Heart left ventricle (tissue), 16 donors: ENCODE data around the gene AFAP1L2. TPM values are rescaled to one million over a fixed set of nuclear protein-coding genes. Genes with fewer than 3 reads are reported as not detected.

Experiments used
- ATAC-seq, 4 donors: fragments of 200-7000 bp; cut with Tn5 transposase; one replicate each; pipeline ENCODE4 v1.9.1; 2020 to 2022; ENCODE audit warnings: moderate library complexity in 4 of 4, mild to moderate bottlenecking in 3 of 4, moderate number of reproducible peaks in 1 of 4
- DNase-seq, 5 donors: peaks; one replicate each; pipeline ENCODE4 v3.0.0-alpha.2; 2020
- H3K27ac ChIP-seq, 12 donors: fragments of 200-600 bp; sonication (generic) in 4 of 12; one replicate each; pipeline versions ENCODE4 v1.5.0 to v1.8.0; 2016 to 2022; ENCODE audit warnings: mild to moderate bottlenecking in 2 of 12
- H3K27me3 ChIP-seq, 9 donors: fragments of 200-600 bp; sonication (generic) in 2 of 9; one replicate each; pipeline versions ENCODE4 v1.5.1 to v1.8.0; 2016 to 2022; ENCODE audit warnings: mild to moderate bottlenecking in 3 of 9
- H3K36me3 ChIP-seq, 9 donors: fragments of 200-600 bp; sonication (generic) in 2 of 9; one replicate each; pipeline versions ENCODE4 v1.5.0 to v1.8.0; 2018 to 2022; ENCODE audit warnings: mild to moderate bottlenecking in 2 of 9
- H3K4me1 ChIP-seq, 12 donors: fragments of 200-600 bp; sonication (generic) in 4 of 12; one replicate each; pipeline versions ENCODE4 v1.5.0 to v1.8.0; 2016 to 2022; ENCODE audit warnings: mild to moderate bottlenecking in 3 of 12
- H3K4me3 ChIP-seq, 12 donors: fragments of 200-600 bp; sonication (generic) in 4 of 12; one replicate each; pipeline versions ENCODE4 v1.5.0 to v1.8.0; 2017 to 2022; ENCODE audit warnings: mild to moderate bottlenecking in 9 of 12, moderate library complexity in 4 of 12
- H3K9me3 ChIP-seq, 12 donors: fragments of 200-600 bp; sonication (generic) in 4 of 12; one replicate each; pipeline versions ENCODE4 v1.5.0 to v1.8.0; 2016 to 2022; ENCODE audit warnings: mild to moderate bottlenecking in 1 of 12
- CTCF ChIP-seq, 12 donors: fragments of 200-600 bp; sonication (generic) in 4 of 12; IDR thresholded peaks; one replicate each; pipeline versions ENCODE4 v1.5.0 to v1.8.0; 2018 to 2022; ENCODE audit warnings: antibody characterized with exemption in 12 of 12, mild to moderate bottlenecking in 5 of 12
- POLR2A ChIP-seq, 2 donors: fragments of 450-650 bp; IDR thresholded peaks; one replicate each; pipeline ENCODE4 v1.6.1; 2017; ENCODE audit warnings: antibody characterized with exemption in 2 of 2, mild to moderate bottlenecking in 2 of 2, moderate library complexity in 2 of 2
- WGBS, 4 donors: extraction: QIAGEN DNeasy Blood & Tissue Kit in 2 of 4; methylation state at CpG; one replicate each; pipeline versions ENCODE4 v1.1.5 to v1.1.7; 2013 to 2018; 5-methylcytosine and 5-hydroxymethylcytosine counted together
- intact Hi-C, 10 donors: fragments of 100-400 bp; cut with DNase I; formaldehyde crosslinking; loops; one replicate each; pipeline versions ENCODE4 v1.11.1 to v1.14.2; 2022
- polyA plus RNA-seq, 2 donors: library from polyadenylated mRNA; stranded (reverse); fragments of 200-250 nt; gene quantifications; one replicate each; pipeline ENCODE4 v1.2.3, GENCODE V29; 2013
- total RNA-seq, 9 donors: library from RNA; depleted of rRNA in 2 of 9; stranded (reverse); fragments of >200 nt in 2 of 9; fragmentation: NEBNext Ultra II Directional in 3 of 9; extraction: Animal tissue kit (Norgen Biotek cat#: 25700) in 3 of 9; gene quantifications; one replicate each; pipeline versions ENCODE4 v1.1.0 to v1.2.4, GENCODE V29; 2016 to 2023
- donor health status: ischemic (EF 13 %, LVEDD 7.1; RV severe dilation, severe dysfunction).
- donor health status: healthy with polysubstance abuse.
- donor health status: DM: no; HTN: yes; CAD: no.
- donor health status: DM: no; HTN: no; CAD: no.
- donor health status: ischemic (EF 25% LVEDD 6.9; RV normal size, moderate dysfunction).
- donor health status: ischemic (EF 25% LVEDD 5.7; RV mildly dilated, moderate dysfunction).
- donor health status: healthy.
- donor health status: DM: yes; HTN: yes; CAD: no.
- donor health status: ischemic (EF 35%, LVEDD 5.7; RV mildly dilated, moderate dysfunction).
- donor health status: nonischemic (EF 11% LVEDD 7.7; RV severe dilation, severe dysfunction).
- donor health status: DM: yes; HTN: yes; CAD: no.
- donor health status: PGD.
- donor health status: ischemic (EF 29% LVEDD 5.4; RV normal size, mild dysfunction).
- donor health status: nonischemic (EF 23%, LVEDD 6.1; RV moderate dilation, normal function).

AFAP1L2 gene
- total and polyA plus RNA-seq, 11 donors, result 2.8 to 8.2 (median 4.3) TPM

GRCh38 chr10:114389426-114389825 is 14.9 kb downstream of the AFAP1L2 start:
- no peak overlapping the region for H3K4me3 ChIP-seq
- TF ChIP-seq CTCF (IDR thresholded peaks at IDR 0.05) (no peak), POLR2A (IDR thresholded peaks at IDR 0.05) (no peak)
- H3K9me3 ChIP-seq, result no peaks in the 10 kb centered on the region
- DNase-seq (no peak), ATAC-seq (peak in 2 of 4 donors; percentile 42 to 49)
- H3K27me3 ChIP-seq, result no peaks in the 10 kb centered on the region
- H3K27ac ChIP-seq, result no peak overlapping the region
- peaks cover 0 to 36% (median 13%) of the 10 kb centered on the region in 12 donors for H3K4me1 ChIP-seq
- 76 to 84% (median 81%) methylated on average over 4 to 5 of the region's 5 CpGs for WGBS, 4 donors
- no peaks in the 10 kb centered on the region for H3K36me3 ChIP-seq
- intact Hi-C loops, result no loop called here

- TF ChIP-seq POLR2A (IDR thresholded peaks at IDR 0.05), result no peak
- TF ChIP-seq CTCF (IDR thresholded peaks at IDR 0.05), result no peak
- Histone ChIP-seq H3K4me1 (peaks cover 0 to 29% (median 10%) of the 10 kb centered on the region in 12 donors), H3K36me3 (no peaks in the 10 kb centered on the region), H3K27ac (no peak overlapping the region), H3K4me3 (no peak overlapping the region), H3K9me3 (no peaks in the 10 kb centered on the region), H3K27me3 (no peaks in the 10 kb centered on the region)
- ATAC-seq, result peak in 1 of 4 donors; percentile 39
- DNase-seq, result no peak
- intact Hi-C loops, result no loop called here
- 46 to 63% (median 54%) methylated on average over 3 of the region's 3 CpGs for WGBS, 4 donors
Observed at GRCh38 chr10:114388275-114388674, 16.0 kb downstream of the AFAP1L2 start.

GRCh38 chr10:114387784-114388183 is 16.5 kb downstream of the AFAP1L2 start:
- Histone ChIP-seq H3K4me3 (no peak overlapping the region), H3K9me3 (no peaks in the 10 kb centered on the region), H3K4me1 (peaks cover 0 to 24% (median 8%) of the 10 kb centered on the region in 12 donors), H3K27me3 (no peaks in the 10 kb centered on the region), H3K27ac (no peak overlapping the region), H3K36me3 (no peaks in the 10 kb centered on the region)
- intact Hi-C loops, result no loop called here
- TF ChIP-seq CTCF (IDR thresholded peaks at IDR 0.05) (no peak), POLR2A (IDR thresholded peaks at IDR 0.05) (no peak)
- no peak for DNase-seq
- no peak for ATAC-seq
- WGBS, 4 donors, result 74 to 84% (median 79%) methylated on average over 4 of the region's 4 CpGs

GRCh38 chr10:114386452-114386851 is 17.9 kb downstream of the AFAP1L2 start:
- TF ChIP-seq CTCF (IDR thresholded peaks at IDR 0.05) (no peak), POLR2A (IDR thresholded peaks at IDR 0.05) (no peak)
- no peak for ATAC-seq

More at GRCh38 chr10:114386452-114386851, 17.9 kb downstream of the AFAP1L2 start:
- DNase-seq, result no peak
- Histone ChIP-seq H3K4me1 (peaks cover 0 to 13% (median 3%) of the 10 kb centered on the region in 12 donors), H3K4me3 (no peak overlapping the region), H3K27ac (no peak overlapping the region), H3K36me3 (no peaks in the 10 kb centered on the region), H3K27me3 (no peaks in the 10 kb centered on the region), H3K9me3 (no peaks in the 10 kb centered on the region)
- 88 to 95% (median 89%) methylated on average over 5 to 6 of the region's 6 CpGs for WGBS, 4 donors
- intact Hi-C loops, result no loop called here
